ENCODE results near the gene OGA. TPM values are rescaled to one million over a fixed set of nuclear protein-coding genes. Genes with fewer than 3 reads are reported as not detected.

OGA gene
- total and polyA plus RNA-seq, 2 experiments from 2014 or later: 56.4 to 98.1 TPM

- Histone ChIP-seq H3K36me3 (no peaks in the 10 kb centered on the region), H3K27ac (no peak overlapping the region), H3K4me3 (no peak overlapping the region), H3K4me1 (ENCODE audit: low read depth) (peaks cover 27% of the 10 kb centered on the region), H3K9me3 (ENCODE audit: low read depth) (no peaks in the 10 kb centered on the region), H3K27me3 (no peaks in the 10 kb centered on the region)
- TF ChIP-seq, protein P1, sequence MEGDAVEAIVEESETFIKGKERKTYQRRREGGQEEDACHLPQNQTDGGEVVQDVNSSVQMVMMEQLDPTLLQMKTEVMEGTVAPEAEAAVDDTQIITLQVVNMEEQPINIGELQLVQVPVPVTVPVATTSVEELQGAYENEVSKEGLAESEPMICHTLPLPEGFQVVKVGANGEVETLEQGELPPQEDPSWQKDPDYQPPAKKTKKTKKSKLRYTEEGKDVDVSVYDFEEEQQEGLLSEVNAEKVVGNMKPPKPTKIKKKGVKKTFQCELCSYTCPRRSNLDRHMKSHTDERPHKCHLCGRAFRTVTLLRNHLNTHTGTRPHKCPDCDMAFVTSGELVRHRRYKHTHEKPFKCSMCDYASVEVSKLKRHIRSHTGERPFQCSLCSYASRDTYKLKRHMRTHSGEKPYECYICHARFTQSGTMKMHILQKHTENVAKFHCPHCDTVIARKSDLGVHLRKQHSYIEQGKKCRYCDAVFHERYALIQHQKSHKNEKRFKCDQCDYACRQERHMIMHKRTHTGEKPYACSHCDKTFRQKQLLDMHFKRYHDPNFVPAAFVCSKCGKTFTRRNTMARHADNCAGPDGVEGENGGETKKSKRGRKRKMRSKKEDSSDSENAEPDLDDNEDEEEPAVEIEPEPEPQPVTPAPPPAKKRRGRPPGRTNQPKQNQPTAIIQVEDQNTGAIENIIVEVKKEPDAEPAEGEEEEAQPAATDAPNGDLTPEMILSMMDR (IDR thresholded peaks at IDR 0.05; ENCODE audit: low read depth, low read length): no peak
- DNase-seq (ENCODE audit: low read depth in 1 of 2, low spot score in 1 of 2): peak in 1 of 2 donors; percentile 46
These were observed 38.4 kb upstream of the OGA start for GRCh38 chr10:101856626-101857025.

GRCh38 chr10:101851411-101852116, 33.3 kb upstream of the OGA start:
- DNase-seq (ENCODE audit: low read depth in 1 of 2, low spot score in 1 of 2): peak in 1 of 2 donors; percentile 57
- H3K4me1 ChIP-seq (ENCODE audit: low read depth): peaks cover 3% of the 10 kb centered on the region
- H3K4me3 ChIP-seq: no peak overlapping the region
- H3K36me3 ChIP-seq: no peaks in the 10 kb centered on the region
- no peak overlapping the region for H3K27ac ChIP-seq
- no peaks in the 10 kb centered on the region for H3K27me3 ChIP-seq
- TF ChIP-seq, protein P1 (IDR thresholded peaks at IDR 0.05; ENCODE audit: low read depth, low read length): no peak
- H3K9me3 ChIP-seq (ENCODE audit: low read depth): no peaks in the 10 kb centered on the region

DNA sequence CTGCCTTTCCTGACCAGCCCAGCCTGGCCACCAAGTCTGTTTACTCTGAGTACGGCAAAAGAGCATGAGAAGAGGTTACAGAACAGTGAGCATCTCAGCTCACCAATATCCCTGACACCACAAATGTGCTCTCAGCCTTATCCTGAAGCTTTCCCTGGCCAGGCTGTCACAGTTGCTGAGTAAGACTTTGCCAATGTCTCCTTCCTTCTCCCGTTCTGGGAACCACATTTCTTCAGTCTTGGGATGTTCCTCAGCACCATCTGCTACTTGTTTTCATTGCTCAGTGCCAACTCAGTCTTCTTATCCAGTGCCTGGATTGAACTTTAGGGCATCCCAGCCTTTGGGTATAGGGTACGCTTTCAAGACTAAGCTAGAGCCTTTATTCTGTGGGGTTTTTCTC, 32.5 kb upstream of the OGA start:
- TF ChIP-seq, protein P1 (IDR thresholded peaks at IDR 0.05; ENCODE audit: low read depth, low read length): no peak
- Histone ChIP-seq H3K27ac (no peak overlapping the region), H3K27me3 (no peaks in the 10 kb centered on the region), H3K4me3 (no peak overlapping the region), H3K9me3 (ENCODE audit: low read depth) (no peaks in the 10 kb centered on the region), H3K4me1 (ENCODE audit: low read depth) (peaks cover 3% of the 10 kb centered on the region), H3K36me3 (no peaks in the 10 kb centered on the region)
- no peak for DNase-seq (ENCODE audit: low read depth in 1 of 2, low spot score in 1 of 2)

- DNase-seq (ENCODE audit: low read depth in 1 of 2, low spot score in 1 of 2): peak in 1 of 2 donors; percentile 70
- Histone ChIP-seq H3K36me3 (no peaks in the 10 kb centered on the region), H3K4me3 (no peak overlapping the region), H3K9me3 (ENCODE audit: low read depth) (no peaks in the 10 kb centered on the region), H3K27ac (no peak overlapping the region), H3K27me3 (no peaks in the 10 kb centered on the region), H3K4me1 (ENCODE audit: low read depth) (peaks cover 3% of the 10 kb centered on the region)
- TF ChIP-seq, protein P1 (IDR thresholded peaks at IDR 0.05; ENCODE audit: low read depth, low read length): no peak
These were observed 30.7 kb upstream of the OGA start for GRCh38 chr10:101848894-101849351.

DNA sequence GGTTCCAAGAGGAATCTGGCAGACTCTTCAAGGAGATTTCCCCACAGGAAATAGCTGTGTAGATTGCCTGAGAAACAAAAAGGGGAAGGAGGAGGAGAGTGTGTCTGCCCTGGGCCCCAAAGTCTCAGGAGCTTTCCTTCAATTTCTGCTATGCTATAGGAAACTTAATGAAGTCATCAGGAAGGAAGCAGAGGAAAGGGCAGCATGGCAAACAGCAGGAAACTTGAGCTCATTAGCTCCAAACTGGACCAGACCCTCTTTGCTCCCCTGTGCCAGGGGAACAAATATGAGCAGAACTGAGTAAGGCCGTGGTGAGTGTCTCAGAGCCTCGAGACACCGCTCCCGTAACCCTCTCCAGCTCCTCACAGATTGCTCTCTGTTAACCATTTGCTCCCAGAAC, 30.2 kb upstream of the OGA start:
- no peaks in the 10 kb centered on the region for H3K9me3 ChIP-seq (ENCODE audit: low read depth)
- no peaks in the 10 kb centered on the region for H3K36me3 ChIP-seq
- TF ChIP-seq, protein P1 (IDR thresholded peaks at IDR 0.05; ENCODE audit: low read depth, low read length): no peak
- H3K27ac ChIP-seq: no peak overlapping the region
- H3K4me1 ChIP-seq (ENCODE audit: low read depth): peaks cover 3% of the 10 kb centered on the region
- H3K27me3 ChIP-seq: no peaks in the 10 kb centered on the region
- DNase-seq (ENCODE audit: low read depth in 1 of 2, low spot score in 1 of 2): peak in 1 of 2 donors; percentile 79
- H3K4me3 ChIP-seq: no peak overlapping the region

Measured in cardiac muscle cell (in vitro differentiated cells and primary cell).